Suppressor macrophage treated with lipopolysaccharide for 4 hours (primary cell): Measurements from ENCODE around the gene OOSP3.
A peak's percentile ranks its signal among the peaks of the same experiment; 100 is the strongest.
"Not testable (repeated sequence)": the region's sequence is repeated elsewhere in the genome, so short reads cannot be mapped to it uniquely, and the experiment has no call there.

Experiments
- DNase-seq: peaks from one replicate; pipeline ENCODE4 v3.0.0-alpha.2; 2020

OOSP3 gene

GRCh38 chr11:59877784-59878183 is 798 bp upstream of the OOSP3 start:
- DNase-seq = no peak

- no peak for DNase-seq
Observed at GRCh38 chr11:59879567-59879966, 985 bp downstream of the OOSP3 start.

- DNase-seq = no peak
Observed at GRCh38 chr11:59883597-59883996, 5.0 kb downstream of the OOSP3 start.

- DNase-seq = not testable (repeated sequence)
Observed at GRCh38 chr11:59887156-59887555, 8.6 kb downstream of the OOSP3 start.

GRCh38 chr11:59891781-59892181 is 13.2 kb downstream of the OOSP3 start:
- peak; percentile 72 for DNase-seq

- DNase-seq = no peak
Observed at GRCh38 chr11:59894616-59895015, 16.0 kb downstream of the OOSP3 start.

- DNase-seq = no peak
Observed at GRCh38 chr11:59898046-59898445, 19.5 kb downstream of the OOSP3 start.

- DNase-seq = no peak
Observed at GRCh38 chr11:59898650-59899049, 20.1 kb downstream of the OOSP3 start.

- DNase-seq = peak; percentile 8
Observed at GRCh38 chr11:59899532-59899931, 20.9 kb downstream of the OOSP3 start.

GRCh38 chr11:59900366-59901126 is 22.0 kb downstream of the OOSP3 start:
- no peak for DNase-seq

- DNase-seq = peak; percentile 83
Observed at GRCh38 chr11:59901306-59901705, 22.7 kb downstream of the OOSP3 start.

GRCh38 chr11:59903569-59903968 is 25.0 kb downstream of the OOSP3 start:
- not testable (repeated sequence) for DNase-seq

- DNase-seq = no peak
Observed at GRCh38 chr11:59918480-59918879, 39.9 kb downstream of the OOSP3 start.

GRCh38 chr11:59918987-59919589 is 40.5 kb downstream of the OOSP3 start:
- DNase-seq = peak; percentile 67

GRCh38 chr11:59923813-59924212 is 45.2 kb downstream of the OOSP3 start:
- no peak for DNase-seq

GRCh38 chr11:59931688-59932087 is 53.1 kb downstream of the OOSP3 start:
- no peak for DNase-seq

GRCh38 chr11:59938132-59938531 is 59.5 kb downstream of the OOSP3 start, which contains the start of gene OOSP1:
Gene OOSP1, plus strand, starts transcription at chr11:59938432. Its CDS starts 23 bp downstream, at chr11:59938455.
- DNase-seq = no peak

- DNase-seq = no peak
Observed at GRCh38 chr11:59938718-59939117, 60.1 kb downstream of the OOSP3 start.

GRCh38 chr11:59939482-59939881 is 60.9 kb downstream of the OOSP3 start:
- DNase-seq = no peak

GRCh38 chr11:59941091-59941490 is 62.5 kb downstream of the OOSP3 start:
- DNase-seq = no peak

- no peak for DNase-seq
Observed at GRCh38 chr11:59943997-59944714, 65.6 kb downstream of the OOSP3 start.

GRCh38 chr11:59944720-59945119 is 66.1 kb downstream of the OOSP3 start:
- no peak for DNase-seq
